ENCODE data around the gene SYP.
A peak's percentile ranks its signal among the peaks of the same experiment; 100 is the strongest.

Gene SYP

GRCh38 chrX:49232525-49232924 is 32.5 kb upstream of the SYP start:
- TF ChIP-seq CTCF (IDR thresholded peaks at IDR 0.05; ENCODE audit: low read depth, low read length, missing control alignments): no peak
- no peak overlapping the region for H3K4me3 ChIP-seq (ENCODE audit: low read depth, low read length)
- no peak for DNase-seq (ENCODE audit: low read depth)

- no peak for DNase-seq (ENCODE audit: low read depth)
- TF ChIP-seq CTCF (IDR thresholded peaks at IDR 0.05; ENCODE audit: low read depth, low read length, missing control alignments): no peak
- peak overlapping the region; percentile 19 for H3K4me3 ChIP-seq (ENCODE audit: low read depth, low read length)
Observed at GRCh38 chrX:49231333-49232000, 31.5 kb upstream of the SYP start.

- peak overlapping the region; percentile 47 for H3K4me3 ChIP-seq (ENCODE audit: low read depth, low read length)
- no peak for DNase-seq (ENCODE audit: low read depth)
Observed at GRCh38 chrX:49230500-49231232, 30.7 kb upstream of the SYP start.

GRCh38 chrX:49228185-49228584 is 28.2 kb upstream of the SYP start:
- H3K4me3 ChIP-seq (ENCODE audit: low read depth, low read length): no peak overlapping the region
- no peak for TF ChIP-seq CTCF (IDR thresholded peaks at IDR 0.05; ENCODE audit: low read depth, low read length, missing control alignments)
- DNase-seq (ENCODE audit: low read depth): no peak

More at GRCh38 chrX:49230500-49231232, 30.7 kb upstream of the SYP start:
- TF ChIP-seq CTCF (IDR thresholded peaks at IDR 0.05; ENCODE audit: low read depth, low read length, missing control alignments): peak; percentile 37

- H3K4me3 ChIP-seq (ENCODE audit: low read depth, low read length): no peak overlapping the region
- no peak for DNase-seq (ENCODE audit: low read depth)
- no peak for TF ChIP-seq CTCF (IDR thresholded peaks at IDR 0.05; ENCODE audit: low read depth, low read length, missing control alignments)
Observed at GRCh38 chrX:49227726-49228125, 27.7 kb upstream of the SYP start.

GRCh38 chrX:49226946-49227345 is 27.0 kb upstream of the SYP start:
- no peak for DNase-seq (ENCODE audit: low read depth)
- H3K4me3 ChIP-seq (ENCODE audit: low read depth, low read length): no peak overlapping the region
- no peak for TF ChIP-seq CTCF (IDR thresholded peaks at IDR 0.05; ENCODE audit: low read depth, low read length, missing control alignments)

Measured in GM12864 (cell line).